ENCODE data around the gene HSP90AA1.
A peak's percentile ranks its signal among the peaks of the same experiment; 100 is the strongest.
"Not testable (repeated sequence)": the region's sequence is repeated elsewhere in the genome, so short reads cannot be mapped to it uniquely, and the experiment has no call there.

HSP90AA1 gene

DNA sequence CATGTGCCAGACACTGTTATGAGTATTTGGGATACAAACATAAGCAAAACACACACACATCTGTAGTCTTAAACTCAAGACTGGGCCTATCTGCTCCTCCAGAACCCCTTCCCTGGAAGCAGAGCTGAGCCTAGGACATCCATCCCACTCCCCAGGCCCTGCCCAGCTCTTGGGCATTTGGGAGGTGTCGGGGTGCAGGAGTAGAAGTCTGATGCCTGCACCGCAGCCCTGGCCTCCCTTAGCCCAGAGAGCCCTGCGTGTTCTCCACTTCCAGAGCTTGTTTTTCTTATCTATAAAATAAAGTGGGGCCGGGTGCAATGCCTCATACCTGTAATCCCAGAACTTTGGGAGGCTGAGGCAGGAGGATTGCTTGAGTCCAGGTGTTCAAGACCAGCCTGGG, 11.7 kb downstream of the HSP90AA1 start:
- no peak for DNase-seq (ENCODE audit: insufficient read length, low spot score)
- no peak for TF ChIP-seq POLR2A (IDR thresholded peaks at IDR 0.05; ENCODE audit: low read depth, low read length)
- TF ChIP-seq PAX5 (IDR thresholded peaks at IDR 0.05; ENCODE audit: insufficient read depth, low read length, severe bottlenecking): no peak
- no peak for TF ChIP-seq TAF1 (IDR thresholded peaks at IDR 0.05; ENCODE audit: low read depth, low read length)
- no peak for TF ChIP-seq POU2F2 (IDR thresholded peaks at IDR 0.05; ENCODE audit: low read depth, low read length)
- TF ChIP-seq SPI1 (IDR thresholded peaks at IDR 0.05; ENCODE audit: low read depth, low read length): no peak
- TF ChIP-seq POLR2AphosphoS5 (IDR thresholded peaks at IDR 0.05; ENCODE audit: low read depth, low read length): no peak
- FAIRE-seq: no peak

DNA sequence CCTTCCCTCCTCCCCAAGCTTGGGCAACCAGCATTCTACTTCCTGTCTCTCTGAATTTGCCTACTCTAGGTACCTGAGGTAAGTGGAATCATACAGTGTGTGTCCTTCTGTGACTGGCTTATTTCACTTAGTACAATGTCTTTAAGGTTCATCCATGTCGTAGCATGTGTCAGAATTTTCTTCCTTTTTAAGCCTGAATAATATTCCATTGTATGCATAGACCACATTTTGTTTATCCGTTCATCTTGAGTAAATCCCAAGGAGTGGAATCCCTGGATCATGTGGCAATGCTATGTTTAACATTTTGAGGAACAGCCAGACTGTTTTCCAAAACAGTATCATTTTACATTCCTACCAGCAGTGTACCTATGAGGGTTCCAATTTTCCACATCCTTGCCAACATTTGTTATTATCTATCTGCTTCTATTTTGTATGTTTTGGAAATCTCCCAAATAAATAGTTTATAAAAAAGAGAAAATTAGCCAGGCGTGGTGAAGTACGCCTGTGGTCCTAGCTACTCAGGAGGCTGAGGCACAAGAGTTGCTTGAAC, 12.4 kb downstream of the HSP90AA1 start:
- no peak for DNase-seq (ENCODE audit: insufficient read length, low spot score)
- TF ChIP-seq POU2F2 (IDR thresholded peaks at IDR 0.05; ENCODE audit: low read depth, low read length) (no peak), PAX5 (IDR thresholded peaks at IDR 0.05; ENCODE audit: insufficient read depth, low read length, severe bottlenecking) (no peak), POLR2A (IDR thresholded peaks at IDR 0.05; ENCODE audit: low read depth, low read length) (no peak), SPI1 (IDR thresholded peaks at IDR 0.05; ENCODE audit: low read depth, low read length) (no peak), TAF1 (IDR thresholded peaks at IDR 0.05; ENCODE audit: low read depth, low read length) (no peak), POLR2AphosphoS5 (IDR thresholded peaks at IDR 0.05; ENCODE audit: low read depth, low read length) (no peak)
- no peak for FAIRE-seq

DNA sequence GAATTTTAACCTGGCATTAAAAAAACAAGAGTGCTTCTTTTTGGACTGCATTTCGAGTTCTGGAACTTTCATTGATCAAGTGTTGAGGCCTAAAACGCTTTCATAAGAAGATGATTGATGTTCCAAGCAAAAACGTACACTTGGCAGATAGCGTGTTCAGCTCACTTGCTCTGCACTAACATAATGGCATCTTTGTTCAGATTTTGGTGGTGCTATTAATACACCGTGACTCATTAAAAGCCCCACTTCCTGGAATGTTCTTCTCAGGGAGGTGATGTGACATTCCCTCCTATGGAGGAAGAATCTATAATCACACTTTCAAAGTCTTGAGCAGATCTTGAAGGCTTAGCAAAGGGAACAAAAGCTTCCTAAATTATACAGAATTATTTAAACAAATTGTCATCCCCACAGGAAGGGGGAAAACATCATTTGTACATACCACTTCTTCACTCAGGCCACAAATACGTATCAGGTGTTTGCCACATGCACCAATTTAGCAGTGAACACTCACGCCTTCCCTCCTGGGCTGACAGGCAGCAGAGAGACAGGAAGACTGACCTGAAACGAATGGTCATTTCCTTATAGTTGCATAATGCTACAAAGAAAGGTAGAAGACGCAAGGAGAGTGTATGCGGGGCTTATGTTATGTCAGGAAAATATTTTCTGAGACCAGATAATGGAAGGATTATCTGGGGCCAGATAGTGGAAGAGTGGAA, 15.4 kb downstream of the HSP90AA1 start:
- TF ChIP-seq SPI1 (IDR thresholded peaks at IDR 0.05; ENCODE audit: low read depth, low read length): no peak
- TF ChIP-seq POU2F2 (IDR thresholded peaks at IDR 0.05; ENCODE audit: low read depth, low read length): no peak
- no peak for TF ChIP-seq POLR2A (IDR thresholded peaks at IDR 0.05; ENCODE audit: low read depth, low read length)
- TF ChIP-seq TAF1 (IDR thresholded peaks at IDR 0.05; ENCODE audit: low read depth, low read length): no peak
- TF ChIP-seq PAX5 (IDR thresholded peaks at IDR 0.05; ENCODE audit: insufficient read depth, low read length, severe bottlenecking): no peak
- no peak for TF ChIP-seq POLR2AphosphoS5 (IDR thresholded peaks at IDR 0.05; ENCODE audit: low read depth, low read length)
- FAIRE-seq: no peak
- DNase-seq (ENCODE audit: insufficient read length, low spot score): no peak

DNA sequence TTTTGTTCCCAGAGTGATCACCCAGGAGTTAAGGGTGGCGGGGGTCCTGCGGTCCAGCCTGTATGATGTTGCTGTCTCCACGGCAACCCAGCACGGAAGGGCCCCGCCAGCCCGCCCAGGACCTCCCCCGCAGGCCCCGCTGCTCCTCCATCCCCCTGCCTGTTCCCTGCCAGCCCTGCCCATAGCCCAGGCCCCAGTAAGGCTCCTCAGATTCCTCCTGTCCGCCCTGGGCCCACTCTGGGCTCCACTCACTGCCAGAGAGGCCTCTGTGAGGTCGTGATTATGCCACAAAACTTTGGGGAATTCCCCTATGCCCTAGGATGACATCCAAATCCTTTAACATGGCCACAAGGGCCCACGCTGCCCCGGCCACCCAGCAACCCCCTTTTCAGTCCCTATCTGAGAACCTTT, 20.8 kb downstream of the HSP90AA1 start:
- no peak for DNase-seq (ENCODE audit: insufficient read length, low spot score)
- TF ChIP-seq POU2F2 (IDR thresholded peaks at IDR 0.05; ENCODE audit: low read depth, low read length): no peak
- no peak for TF ChIP-seq TAF1 (IDR thresholded peaks at IDR 0.05; ENCODE audit: low read depth, low read length)
- FAIRE-seq: no peak

DNA sequence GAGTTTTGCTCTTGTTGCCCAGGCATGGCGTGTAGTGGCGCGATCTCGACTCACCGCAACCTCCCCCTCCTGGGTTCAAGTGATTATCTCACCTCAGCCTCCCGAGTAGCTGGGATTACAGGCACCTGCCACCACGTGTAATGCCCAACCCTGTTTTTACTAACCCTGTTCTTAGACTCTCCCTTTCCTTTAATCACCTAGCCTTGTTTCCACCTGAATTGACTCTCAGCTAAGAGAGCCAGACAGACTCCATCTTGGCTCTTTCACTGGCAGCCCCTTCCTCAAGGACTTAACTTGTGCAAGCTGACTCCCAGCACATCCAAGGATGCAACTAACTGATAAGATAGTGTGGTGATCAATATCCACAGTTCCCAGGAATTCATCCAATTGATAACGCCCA, 22.3 kb downstream of the HSP90AA1 start:
- FAIRE-seq; DNase-seq (ENCODE audit: insufficient read length, low spot score): not testable (repeated sequence)

DNA sequence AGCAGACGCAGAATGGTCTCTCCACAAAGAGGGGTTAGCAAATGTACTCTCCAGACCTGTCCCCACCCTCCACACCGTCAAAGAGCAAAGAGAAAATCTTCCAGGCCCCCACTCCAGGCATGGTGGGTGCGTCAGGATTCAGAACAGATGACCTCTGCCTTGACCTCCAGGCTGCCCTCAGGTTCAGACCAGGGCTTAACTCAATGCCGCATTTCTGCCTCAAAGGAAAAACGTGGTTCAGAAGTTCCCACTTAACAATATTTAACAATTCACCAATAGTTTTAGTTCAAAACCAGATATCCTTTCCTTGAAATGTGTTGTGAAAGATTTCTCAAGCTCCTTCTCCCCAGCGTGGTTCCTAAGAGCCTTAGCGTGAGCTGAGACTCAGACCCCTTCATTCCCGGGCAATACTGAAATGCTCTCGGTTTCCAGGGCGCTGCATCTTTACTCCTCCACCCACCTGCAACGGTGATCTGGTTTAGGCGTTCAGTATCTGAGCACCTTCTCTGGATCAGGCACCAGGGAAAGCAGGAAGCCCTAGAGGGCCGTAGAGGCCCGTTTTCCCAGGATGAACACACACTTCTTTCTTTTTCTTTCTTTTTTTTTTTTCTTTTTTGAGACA, 22.9 kb downstream of the HSP90AA1 start:
- no peak for TF ChIP-seq SPI1 (IDR thresholded peaks at IDR 0.05; ENCODE audit: low read depth, low read length)
- TF ChIP-seq TAF1 (IDR thresholded peaks at IDR 0.05; ENCODE audit: low read depth, low read length): no peak
- FAIRE-seq: no peak
- DNase-seq (ENCODE audit: insufficient read length, low spot score): no peak

DNA sequence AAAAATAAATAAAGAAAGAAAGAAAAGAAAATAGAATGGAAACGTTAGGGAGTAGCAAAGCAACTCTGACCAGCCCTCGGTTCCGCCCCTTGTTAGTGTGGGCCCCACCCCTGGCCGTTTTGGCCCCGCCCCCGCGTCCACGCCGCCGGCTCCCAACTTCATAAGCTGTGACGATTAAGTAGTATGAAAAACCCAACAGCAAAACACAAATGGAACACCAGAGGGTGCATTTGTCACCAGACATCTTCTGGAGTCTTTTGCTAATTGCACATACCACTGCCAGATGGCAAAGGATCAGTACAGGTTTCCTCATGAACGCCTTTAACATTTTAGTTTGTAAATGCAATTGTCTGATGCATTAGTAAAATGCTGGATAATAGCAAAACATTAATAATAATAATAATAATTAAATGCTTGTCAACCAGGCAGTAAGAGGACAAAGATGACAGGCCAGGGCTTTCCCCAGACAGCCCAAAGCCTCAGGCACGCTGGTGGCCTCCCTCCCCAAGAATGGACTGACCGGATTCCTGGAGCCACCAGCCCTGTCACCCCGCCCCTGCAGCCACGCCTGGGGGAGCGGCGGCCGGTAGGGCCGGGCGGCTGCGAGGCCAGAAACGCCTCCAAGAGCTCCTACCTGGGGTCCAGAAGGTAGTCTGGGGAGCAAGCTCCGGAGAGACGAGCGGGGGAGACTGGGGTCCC, 23.6 kb downstream of the HSP90AA1 start:
- FAIRE-seq (peak; percentile 26), DNase-seq (ENCODE audit: insufficient read length, low spot score) (peak; percentile 64)

DNA sequence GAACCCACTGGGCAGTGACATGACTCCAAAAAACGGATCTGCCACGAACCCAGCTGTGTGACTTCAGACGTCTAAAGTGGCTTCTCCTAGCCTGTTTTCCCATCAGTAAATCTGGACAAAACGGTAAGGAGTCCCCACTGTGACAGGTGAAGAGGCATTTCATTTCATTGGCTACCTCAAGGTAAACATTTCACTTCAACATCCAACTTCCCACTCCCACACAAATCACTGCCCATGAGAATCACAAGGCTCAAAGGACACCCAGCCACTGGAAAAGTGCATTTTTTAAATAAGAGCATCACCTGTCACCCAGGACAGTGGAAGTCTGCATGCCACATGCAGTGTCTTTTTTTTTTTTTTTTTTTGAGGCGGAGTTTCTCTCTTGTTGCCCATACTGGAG, 27.9 kb downstream of the HSP90AA1 start:
- no peak for FAIRE-seq
- no peak for TF ChIP-seq SPI1 (IDR thresholded peaks at IDR 0.05; ENCODE audit: low read depth, low read length)
- no peak for TF ChIP-seq PAX5 (IDR thresholded peaks at IDR 0.05; ENCODE audit: insufficient read depth, low read length, severe bottlenecking)
- no peak for TF ChIP-seq POLR2A (IDR thresholded peaks at IDR 0.05; ENCODE audit: low read depth, low read length)
- DNase-seq (ENCODE audit: insufficient read length, low spot score): no peak

More for the DNA sequence above, 23.6 kb downstream of the HSP90AA1 start:
- no peak for TF ChIP-seq PAX5 (IDR thresholded peaks at IDR 0.05; ENCODE audit: insufficient read depth, low read length, severe bottlenecking)
- no peak for TF ChIP-seq POLR2A (IDR thresholded peaks at IDR 0.05; ENCODE audit: low read depth, low read length)
- no peak for TF ChIP-seq TAF1 (IDR thresholded peaks at IDR 0.05; ENCODE audit: low read depth, low read length)
- no peak for TF ChIP-seq SPI1 (IDR thresholded peaks at IDR 0.05; ENCODE audit: low read depth, low read length)
- no peak for TF ChIP-seq POU2F2 (IDR thresholded peaks at IDR 0.05; ENCODE audit: low read depth, low read length)
- no peak for TF ChIP-seq POLR2AphosphoS5 (IDR thresholded peaks at IDR 0.05; ENCODE audit: low read depth, low read length)

DNA sequence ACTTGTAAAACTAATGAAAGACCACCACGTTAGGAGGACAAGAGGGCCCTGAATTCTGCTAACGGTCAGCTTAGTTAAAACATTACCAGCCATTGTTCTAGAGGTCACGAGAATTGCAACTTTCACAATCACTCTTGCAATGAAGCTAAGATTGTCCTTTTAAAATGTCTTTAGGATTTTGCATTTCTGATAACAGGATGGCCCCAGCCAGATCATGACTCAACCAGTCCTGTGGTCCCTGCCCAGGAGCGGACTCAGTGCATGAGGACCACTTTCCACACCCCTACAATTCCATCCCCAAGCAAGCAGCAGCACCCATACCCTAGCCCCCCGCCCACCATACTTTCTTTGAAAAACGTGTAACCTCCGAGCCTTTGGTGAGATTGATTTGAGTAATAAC, 28.7 kb downstream of the HSP90AA1 start:
- no peak for DNase-seq (ENCODE audit: insufficient read length, low spot score)
- TF ChIP-seq PAX5 (IDR thresholded peaks at IDR 0.05; ENCODE audit: insufficient read depth, low read length, severe bottlenecking) (no peak), SPI1 (IDR thresholded peaks at IDR 0.05; ENCODE audit: low read depth, low read length) (no peak), TAF1 (IDR thresholded peaks at IDR 0.05; ENCODE audit: low read depth, low read length) (no peak), POLR2A (IDR thresholded peaks at IDR 0.05; ENCODE audit: low read depth, low read length) (no peak), POU2F2 (IDR thresholded peaks at IDR 0.05; ENCODE audit: low read depth, low read length) (no peak), POLR2AphosphoS5 (IDR thresholded peaks at IDR 0.05; ENCODE audit: low read depth, low read length) (no peak)
- no peak for FAIRE-seq

All from GM12891 (cell line).